K562 (cell line): ENCODE data around the gene DR1. TPM values are rescaled to one million over a fixed set of nuclear protein-coding genes. Genes with fewer than 3 reads are reported as not detected.

ENCODE experiments used
- CCNT2 ChIP-seq: IDR thresholded peaks from 2 replicates; pipeline ENCODE4 v1.6.1; 2011; ENCODE audit warnings: borderline replicate concordance, low read depth, mild to moderate bottlenecking, moderate library complexity, mixed read lengths, low read length; ENCODE audit not compliant: insufficient read length; ENCODE audit errors: extremely low read depth
- ETS2 ChIP-seq: IDR thresholded peaks from 2 replicates; pipeline ENCODE4 v1.6.1; 2016; ENCODE audit warnings: borderline replicate concordance, missing genetic modification characterization, mild to moderate bottlenecking, moderate library complexity, missing compliant biosample characterization; ENCODE audit not compliant: poor library complexity, severe bottlenecking
- FOSL1 ChIP-seq: fragments of 200-800 bp; sonication (Bioruptor generic); conservative IDR thresholded peaks from 2 replicates; pipeline ENCODE4 v1.6.1; 2016; ENCODE audit warnings: missing genetic modification characterization, missing compliant biosample characterization
- FOXA3 ChIP-seq, 2 experiments: fragments of 450-650 bp in 1 of 2; sonication (generic) in 1 of 2; formaldehyde crosslinking; IDR thresholded peaks in 1 of 2; conservative IDR thresholded peaks in 1 of 2; 2 replicates each; pipeline versions ENCODE4 v1.4.0 to v1.8.0; 2020 to 2022; ENCODE audit warnings: mild to moderate bottlenecking in 2 of 2, missing genetic modification reagents in 1 of 2
- HNRNPLL ChIP-seq: fragments of 200-400 bp; formaldehyde crosslinking; IDR thresholded peaks from 2 replicates; pipeline ENCODE4 v1.6.1; 2017; ENCODE audit warnings: low read length, low read depth, mild to moderate bottlenecking; ENCODE audit not compliant: poor library complexity, severe bottlenecking
- IRF1 ChIP-seq: sonication (generic); formaldehyde crosslinking; IDR thresholded peaks from 2 replicates; pipeline ENCODE4 v1.8.0; 2022; ENCODE audit warnings: missing genetic modification reagents, mild to moderate bottlenecking, borderline replicate concordance
- KDM1A ChIP-seq, 2 experiments: fragments of 450-650 bp; IDR thresholded peaks; 2 replicates each; pipeline ENCODE4 v1.6.1; 2016; ENCODE audit warnings: mild to moderate bottlenecking in 2 of 2
- KHSRP ChIP-seq: fragments of 450-650 bp; IDR thresholded peaks from 2 replicates; pipeline ENCODE4 v1.6.1; 2017
- KLF1 ChIP-seq: fragments of 450-650 bp; IDR thresholded peaks from 2 replicates; pipeline ENCODE4 v1.6.1; 2016; ENCODE audit warnings: missing genetic modification characterization, missing compliant biosample characterization
- KLF16 ChIP-seq: IDR thresholded peaks from 2 replicates; pipeline ENCODE4 v1.6.1; 2016; ENCODE audit warnings: antibody characterized with exemption
- NFIC ChIP-seq: fragments of 450-650 bp; IDR thresholded peaks from 2 replicates; pipeline ENCODE4 v1.6.1; 2017; ENCODE audit warnings: mild to moderate bottlenecking, inconsistent platforms
- NRF1 ChIP-seq, 2 experiments: fragments of 450-650 bp; IDR thresholded peaks in 1 of 2; conservative IDR thresholded peaks in 1 of 2; 2 replicates each; pipeline ENCODE4 v1.6.1; 2014; ENCODE audit warnings: mild to moderate bottlenecking in 2 of 2
- PHB2 ChIP-seq: fragments of 450-650 bp; IDR thresholded peaks from 2 replicates; pipeline ENCODE4 v1.6.1; 2017; ENCODE audit warnings: low read depth
- SIN3B ChIP-seq: fragments of 450-650 bp; IDR thresholded peaks from 2 replicates; pipeline ENCODE4 v1.6.1; 2017; ENCODE audit warnings: low read depth, mild to moderate bottlenecking, moderate library complexity
- STAT5A ChIP-seq: IDR thresholded peaks from 2 replicates; pipeline ENCODE4 v1.6.1; 2012; ENCODE audit warnings: low read length, inconsistent platforms, borderline replicate concordance
- TOE1 ChIP-seq, 2 experiments: fragments of 450-650 bp in 1 of 2; sonication (generic) in 1 of 2; formaldehyde crosslinking in 1 of 2; IDR thresholded peaks; 2 replicates each; pipeline versions ENCODE4 v1.7.1 to v1.8.0; 2016 to 2022; ENCODE audit warnings: borderline replicate concordance in 2 of 2, mild to moderate bottlenecking in 2 of 2, antibody characterized with exemption in 1 of 2, inconsistent platforms in 1 of 2, low read depth in 1 of 2, missing genetic modification reagents in 1 of 2, moderate library complexity in 1 of 2
- ZNF263 ChIP-seq: sonication (generic); formaldehyde crosslinking; IDR thresholded peaks from 2 replicates; pipeline ENCODE4 v1.8.0; 2022; ENCODE audit warnings: mild to moderate bottlenecking, missing genetic modification reagents, borderline replicate concordance
- polyA plus RNA-seq, 8 experiments: library from polyadenylated mRNA; depleted of rRNA in 4 of 8; stranded (reverse) in 5 of 8; unstranded in 3 of 8; fragments of >200 nt; fragmentation: Nextera tagmentation in 2 of 8; fragmentation: Illumina TruSeq in 1 of 8; extraction: Ambion mirVana in 2 of 8; extraction: Trizol in 1 of 8; gene quantifications; 2 replicates each; pipeline versions ENCODE4 v1.2.1 to v1.2.3, GENCODE V29; 2011 to 2014; ENCODE audit warnings: inconsistent platforms in 1 of 8, missing spikeins in 1 of 8
- total RNA-seq, 7 experiments: library from RNA; depleted of rRNA in 6 of 7; stranded (reverse); fragments of >200 nt in 6 of 7; fragmentation: Illumina TruSeq in 2 of 7; extraction: Trizol in 2 of 7; gene quantifications; 2 replicates each; pipeline versions ENCODE4 v1.2.1 to v1.2.3, GENCODE V29; 2011 to 2021; ENCODE audit warnings: low replicate concordance in 1 of 7
- TF ChIP-seq, protein P1 (sequence below): fragments of 450-650 bp; IDR thresholded peaks from 2 replicates; pipeline ENCODE4 v1.6.1; 2018; ENCODE audit warnings: mild to moderate bottlenecking, low read depth; ENCODE audit not compliant: partially characterized antibody
- TF ChIP-seq, protein P2 (sequence below), 2 experiments: fragments of 150-350 bp in 1 of 2; IDR thresholded peaks; 2 replicates each; pipeline ENCODE4 v1.6.1; 2012 to 2016; ENCODE audit warnings: low read depth in 2 of 2, low read length in 2 of 2, mild to moderate bottlenecking in 1 of 2, moderate library complexity in 1 of 2
- TF ChIP-seq, protein P3 (sequence below): fragments of 250-450 bp; sonication (Bioruptor Pico); IDR thresholded peaks from 2 replicates; pipeline ENCODE4 v1.8.0; 2021; ENCODE audit warnings: moderate library complexity, mild to moderate bottlenecking, inconsistent platforms

DR1 gene
- total and polyA plus RNA-seq, 9 of the 15 experiments (the other 6 are each of a cell fraction or from before 2014, with no cell fraction given) = 8.1 to 78.8 (median 46.3) TPM

DNA sequence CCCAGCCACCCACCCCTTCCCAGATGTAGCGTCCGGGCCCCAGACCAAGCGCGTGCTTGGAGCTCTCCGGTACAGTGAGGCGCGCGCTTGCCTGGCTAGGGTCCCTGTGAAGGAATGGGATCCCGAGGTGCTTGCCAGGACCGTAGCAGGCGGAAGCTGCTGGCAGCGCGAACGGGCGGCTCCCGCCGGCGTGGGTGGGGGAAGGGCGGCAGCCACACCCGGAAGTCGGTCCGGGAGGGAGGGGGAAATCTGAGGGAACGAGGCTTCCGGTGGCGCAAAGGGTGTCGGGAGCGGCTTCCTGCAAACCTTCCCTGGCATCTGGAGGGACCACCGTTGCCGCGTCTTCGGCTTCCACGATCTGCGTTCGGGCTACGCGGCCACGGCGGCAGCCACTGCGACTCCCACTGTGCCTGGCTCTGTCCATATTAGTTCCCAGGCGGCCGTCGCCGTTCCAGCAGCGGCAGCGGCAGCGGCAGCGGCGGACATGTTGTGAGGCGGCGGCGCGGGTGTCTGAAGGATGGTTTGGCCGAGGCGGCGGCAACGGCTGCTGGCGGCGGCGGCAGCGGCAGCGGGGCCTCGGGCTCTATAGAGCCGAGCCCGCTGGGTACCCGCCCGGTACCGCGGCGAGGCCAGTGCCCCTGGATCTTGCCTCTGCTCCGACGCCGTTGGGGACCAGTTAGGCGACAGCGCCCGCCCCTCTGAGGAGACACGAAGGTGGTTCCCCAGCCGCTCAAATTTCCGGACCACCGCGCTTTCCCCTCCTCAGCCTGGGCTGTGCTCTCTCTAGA lies at the start of gene DR1 (continued):
- peak; percentile 88 for TF ChIP-seq CCNT2
- peak; percentile 90 for TF ChIP-seq KLF1 (tag)
- 0 out of 2 replicates have a peak, but pooled peaks have one; percentile 16 for TF ChIP-seq FOSL1 (tag)
- TF ChIP-seq PHB2 = no peak
- no peak for TF ChIP-seq KHSRP
- no peak for TF ChIP-seq ETS2 (tag)
- TF ChIP-seq, protein P1, sequence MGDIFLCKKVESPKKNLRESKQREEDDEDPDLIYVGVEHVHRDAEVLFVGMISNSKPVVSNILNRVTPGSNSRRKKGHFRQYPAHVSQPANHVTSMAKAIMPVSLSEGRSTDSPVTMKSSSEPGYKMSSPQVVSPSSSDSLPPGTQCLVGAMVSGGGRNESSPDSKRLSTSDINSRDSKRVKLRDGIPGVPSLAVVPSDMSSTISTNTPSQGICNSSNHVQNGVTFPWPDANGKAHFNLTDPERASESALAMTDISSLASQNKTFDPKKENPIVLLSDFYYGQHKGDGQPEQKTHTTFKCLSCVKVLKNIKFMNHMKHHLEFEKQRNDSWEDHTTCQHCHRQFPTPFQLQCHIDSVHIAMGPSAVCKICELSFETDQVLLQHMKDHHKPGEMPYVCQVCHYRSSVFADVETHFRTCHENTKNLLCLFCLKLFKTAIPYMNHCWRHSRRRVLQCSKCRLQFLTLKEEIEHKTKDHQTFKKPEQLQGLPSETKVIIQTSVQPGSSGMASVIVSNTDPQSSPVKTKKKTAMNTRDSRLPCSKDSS = no peak
- peak; percentile 21 for TF ChIP-seq HNRNPLL
- TF ChIP-seq FOXA3 (CRISPR knock-in tag; conservative IDR thresholded peaks at IDR 0.05 in 1 of 2, IDR thresholded peaks at IDR 0.05 in 1 of 2) = no peak
- TF ChIP-seq NFIC = peak; percentile 80
- TF ChIP-seq TOE1 (IDR thresholded peaks at IDR 0.05; ENCODE audit: borderline replicate concordance) = no peak; the same call in none of the 2 replicates
- peak; percentile 92; the same call in 1 of the 2 replicates for TF ChIP-seq TOE1 (CRISPR knock-in tag; IDR thresholded peaks at IDR 0.05; ENCODE audit: borderline replicate concordance, low read depth)
- TF ChIP-seq STAT5A = peak; percentile 19; the same call in 1 of the 2 replicates
- peak; percentile 16; the same call in 1 of the 2 replicates for TF ChIP-seq IRF1
- TF ChIP-seq, protein P2, sequence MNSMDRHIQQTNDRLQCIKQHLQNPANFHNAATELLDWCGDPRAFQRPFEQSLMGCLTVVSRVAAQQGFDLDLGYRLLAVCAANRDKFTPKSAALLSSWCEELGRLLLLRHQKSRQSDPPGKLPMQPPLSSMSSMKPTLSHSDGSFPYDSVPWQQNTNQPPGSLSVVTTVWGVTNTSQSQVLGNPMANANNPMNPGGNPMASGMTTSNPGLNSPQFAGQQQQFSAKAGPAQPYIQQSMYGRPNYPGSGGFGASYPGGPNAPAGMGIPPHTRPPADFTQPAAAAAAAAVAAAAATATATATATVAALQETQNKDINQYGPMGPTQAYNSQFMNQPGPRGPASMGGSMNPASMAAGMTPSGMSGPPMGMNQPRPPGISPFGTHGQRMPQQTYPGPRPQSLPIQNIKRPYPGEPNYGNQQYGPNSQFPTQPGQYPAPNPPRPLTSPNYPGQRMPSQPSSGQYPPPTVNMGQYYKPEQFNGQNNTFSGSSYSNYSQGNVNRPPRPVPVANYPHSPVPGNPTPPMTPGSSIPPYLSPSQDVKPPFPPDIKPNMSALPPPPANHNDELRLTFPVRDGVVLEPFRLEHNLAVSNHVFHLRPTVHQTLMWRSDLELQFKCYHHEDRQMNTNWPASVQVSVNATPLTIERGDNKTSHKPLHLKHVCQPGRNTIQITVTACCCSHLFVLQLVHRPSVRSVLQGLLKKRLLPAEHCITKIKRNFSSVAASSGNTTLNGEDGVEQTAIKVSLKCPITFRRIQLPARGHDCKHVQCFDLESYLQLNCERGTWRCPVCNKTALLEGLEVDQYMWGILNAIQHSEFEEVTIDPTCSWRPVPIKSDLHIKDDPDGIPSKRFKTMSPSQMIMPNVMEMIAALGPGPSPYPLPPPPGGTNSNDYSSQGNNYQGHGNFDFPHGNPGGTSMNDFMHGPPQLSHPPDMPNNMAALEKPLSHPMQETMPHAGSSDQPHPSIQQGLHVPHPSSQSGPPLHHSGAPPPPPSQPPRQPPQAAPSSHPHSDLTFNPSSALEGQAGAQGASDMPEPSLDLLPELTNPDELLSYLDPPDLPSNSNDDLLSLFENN (IDR thresholded peaks at IDR 0.05; ENCODE audit: low read depth in 2 of 2, low read length in 2 of 2) = peak in 1 of 2 experiments; percentile 11; a peak in 1 of 4 replicates
- TF ChIP-seq SIN3B = peak; percentile 41
- 0 out of 2 replicates have a peak, but pooled peaks have one; percentile 5 for TF ChIP-seq KLF16
- peak; percentile 60 to 67; a peak in 3 of 4 replicates for TF ChIP-seq NRF1 (conservative IDR thresholded peaks at IDR 0.05 in 1 of 2, IDR thresholded peaks at IDR 0.05 in 1 of 2)
- TF ChIP-seq, protein P3, sequence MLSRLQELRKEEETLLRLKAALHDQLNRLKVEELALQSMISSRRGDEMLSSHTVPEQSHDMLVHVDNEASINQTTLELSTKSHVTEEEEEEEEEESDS (CRISPR knock-in tag) = no peak
- TF ChIP-seq ZNF263 (CRISPR knock-in tag) = peak; percentile 33; the same call in 1 of the 2 replicates
- TF ChIP-seq KDM1A (IDR thresholded peaks at IDR 0.05) = 0 out of 4 replicates have a peak, but pooled peaks of 1 of the 2 experiments have one; percentile 32
